GM12878 (cell line): ENCODE measurements around the gene TRIM58. TPM values are rescaled to one million over a fixed set of nuclear protein-coding genes. Genes with fewer than 3 reads are reported as not detected.

ENCODE experiments used
- ATAC-seq: fragments of 200-7000 bp; cut with Tn5 transposase; 3 replicates; pipeline ENCODE4 v1.9.1; 2020; ENCODE audit warnings: mild to moderate bottlenecking, moderate library complexity
- Bru-seq: library from RNA; stranded (reverse); fragments of 400-500 nt; gene quantifications from one replicate; lab custom pipeline; 2021; lab: Mats Ljungman, UMichigan
- BruChase-seq, 2 experiments: library from RNA; stranded (reverse); fragments of 400-500 nt; gene quantifications; one replicate each; lab custom pipeline; 2021; lab: Mats Ljungman, UMichigan
- BruUV-seq: library from RNA; stranded (reverse); fragments of 400-500 nt; replicated peaks from 2 replicates; lab custom pipeline; 2021; lab: Mats Ljungman, UMichigan
- CTCF ChIA-PET: fragments of 300-600 bp; sonication (Branson Sonifier 250); formaldehyde crosslinking; extraction: SDS; loops from one replicate; lab custom pipeline; 2021; ENCODE audit warnings: inconsistent platforms; lab: Yijun Ruan, JAX
- POLR2A ChIA-PET: fragments of 350-600 bp; formaldehyde crosslinking; extraction: SDS; loops from one replicate; lab custom pipeline; 2021; ENCODE audit warnings: inconsistent platforms; lab: Charles Lee
- RAD21 ChIA-PET: fragments of 300-600 bp; sonication (Branson Sonifier 250); formaldehyde crosslinking; loops from one replicate; lab custom pipeline; 2023; ENCODE audit warnings: antibody characterized with exemption; ENCODE audit not compliant: unreplicated experiment; lab: Charles Lee
- SMC1A ChIA-PET: fragments of 300-600 bp; sonication (Branson Sonifier 250); formaldehyde crosslinking; loops from one replicate; lab custom pipeline; 2023; ENCODE audit not compliant: unreplicated experiment, uncharacterized antibody; lab: Charles Lee
- DNase-seq: peaks from one replicate; pipeline ENCODE4 v3.0.0-alpha.2; 2011; ENCODE audit warnings: low read depth, low spot score
- FAIRE-seq: peaks from 3 replicates; lab custom pipeline; 2011; peaks lifted over from hg19 to GRCh38; lab: Jason Lieb, UNC
- H2AFZ ChIP-seq: 2 replicates; pipeline ENCODE4 v1.6.0; 2011; ENCODE audit warnings: low read depth, low read length, control low read depth; ENCODE audit not compliant: control insufficient read depth
- H3K27ac ChIP-seq: 2 replicates; pipeline ENCODE4 v1.5.1; 2011; ENCODE audit warnings: control low read depth; ENCODE audit not compliant: control insufficient read depth, insufficient read depth
- H3K27me3 ChIP-seq, 2 experiments: replicated peaks in 1 of 2; 2 replicates each; pipeline versions ENCODE4 v1.6.0 to v1.6.1; 2011; ENCODE audit warnings: low read length in 1 of 2; ENCODE audit not compliant: control insufficient read depth in 2 of 2, insufficient read depth in 2 of 2
- H3K36me3 ChIP-seq, 2 experiments: 2 replicates each; pipeline ENCODE4 v1.5.1; 2011; ENCODE audit warnings: low read length in 1 of 2; ENCODE audit not compliant: control insufficient read depth in 2 of 2, insufficient read depth in 2 of 2
- H3K4me1 ChIP-seq: 2 replicates; pipeline ENCODE4 v1.6.1; 2011; ENCODE audit warnings: mild to moderate bottlenecking, low read length, moderate library complexity, mixed read lengths; ENCODE audit not compliant: control insufficient read depth, insufficient read depth
- H3K4me2 ChIP-seq: 2 replicates; pipeline ENCODE4 v1.6.0; 2011; ENCODE audit warnings: control low read depth; ENCODE audit not compliant: control insufficient read depth, insufficient read depth
- H3K4me3 ChIP-seq: fragments of 200-600 bp; sonication (generic); 2 replicates; pipeline ENCODE4 v1.5.1; 2016
- H3K79me2 ChIP-seq: 2 replicates; pipeline ENCODE4 v1.6.0; 2011; ENCODE audit warnings: low read length; ENCODE audit not compliant: control insufficient read depth, insufficient read depth
- H3K9ac ChIP-seq: 2 replicates; pipeline ENCODE4 v1.8.0; 2011; ENCODE audit warnings: low read length, control low read depth, mixed read lengths; ENCODE audit not compliant: control insufficient read depth, insufficient read depth
- H3K9me3 ChIP-seq: replicated peaks from 3 replicates; pipeline ENCODE4 v1.5.1; 2011; ENCODE audit warnings: mild to moderate bottlenecking, low read length; ENCODE audit not compliant: control insufficient read depth, insufficient read depth
- H4K20me1 ChIP-seq: 2 replicates; pipeline ENCODE4 v1.6.0; 2011; ENCODE audit not compliant: control insufficient read depth, insufficient read depth
- BACH1 ChIP-seq: fragments of 450-650 bp; IDR thresholded peaks from 2 replicates; pipeline ENCODE4 v1.6.1; 2017; ENCODE audit warnings: mild to moderate bottlenecking, borderline replicate concordance
- BCLAF1 ChIP-seq: fragments of 450-650 bp; IDR thresholded peaks from 2 replicates; pipeline ENCODE4 v1.6.1; 2017; ENCODE audit warnings: antibody characterized with exemption, mild to moderate bottlenecking, moderate library complexity
- CBX5 ChIP-seq: sonication (generic); IDR thresholded peaks from 2 replicates; pipeline ENCODE4 v1.6.1; 2016; ENCODE audit warnings: low read depth, moderate library complexity, mild to moderate bottlenecking, inconsistent platforms
- EGR1 ChIP-seq, 2 experiments: IDR thresholded peaks; 1 replicate in 1 of 2; 2 replicates in 1 of 2; pipeline ENCODE4 v1.6.1; 2011 to 2012; ENCODE audit warnings: low read depth in 2 of 2, low read length in 2 of 2, borderline replicate concordance in 1 of 2, mild to moderate bottlenecking in 1 of 2, moderate library complexity in 1 of 2
- FOS ChIP-seq: IDR thresholded peaks from 3 replicates; pipeline ENCODE4 v1.6.1; 2011; ENCODE audit warnings: borderline replicate concordance; ENCODE audit not compliant: insufficient read length; ENCODE audit errors: extremely low read depth
- GATAD2B ChIP-seq: fragments of 450-650 bp; conservative IDR thresholded peaks from 2 replicates; pipeline ENCODE4 v1.6.1; 2017; ENCODE audit warnings: low read depth, mild to moderate bottlenecking, moderate library complexity
- JUND ChIP-seq: IDR thresholded peaks from 2 replicates; pipeline ENCODE4 v1.6.1; 2012; ENCODE audit warnings: low read depth, mild to moderate bottlenecking, low read length, improper control_type of control experiment, moderate library complexity
- KAT2A ChIP-seq: conservative IDR thresholded peaks from 2 replicates; pipeline ENCODE4 v1.6.1; 2011; ENCODE audit warnings: low read depth, low read length; ENCODE audit not compliant: control insufficient read depth
- RAD21 ChIP-seq: IDR thresholded peaks from 2 replicates; pipeline ENCODE4 v1.6.1; 2011; ENCODE audit warnings: mild to moderate bottlenecking, low read depth, low read length, moderate library complexity; ENCODE audit not compliant: insufficient read depth
- SMAD1 ChIP-seq: fragments of 450-650 bp; IDR thresholded peaks from 2 replicates; pipeline ENCODE4 v1.6.1; 2018; ENCODE audit warnings: mild to moderate bottlenecking, low read depth; ENCODE audit not compliant: partially characterized antibody
- SP1 ChIP-seq: IDR thresholded peaks from one replicate; pipeline ENCODE4 v1.6.1; 2011; ENCODE audit warnings: low read depth, low read length
- SREBF1 ChIP-seq: IDR thresholded peaks from 2 replicates; pipeline ENCODE4 v1.6.1; 2012; ENCODE audit warnings: mild to moderate bottlenecking, low read length
- STAT3 ChIP-seq: IDR thresholded peaks from 2 replicates; pipeline ENCODE4 v1.6.1; 2011; ENCODE audit warnings: low read depth, low read length, improper control_type of control experiment
- TCF3 ChIP-seq: IDR thresholded peaks from 2 replicates; pipeline ENCODE4 v1.6.1; 2012; ENCODE audit warnings: low read depth, mild to moderate bottlenecking, low read length, borderline replicate concordance; ENCODE audit not compliant: insufficient read depth
- WGBS: methylation state at CpG from one replicate; pipeline ENCODE4 v1.1.6; 2016; ENCODE audit warnings: low lambda C conversion rate; ENCODE audit not compliant: insufficient replicate concordance, insufficient coverage; ENCODE audit errors: missing lambda C conversion rate; 5-methylcytosine and 5-hydroxymethylcytosine counted together
- in situ Hi-C: fragments of 300-500 bp; cut with MboI; formaldehyde crosslinking; loops from 9 replicates; pipeline ENCODE4 v1.14.3; 2018; ENCODE audit warnings: mixed read lengths
- intact Hi-C: fragments of 100-400 bp; cut with micrococcal nuclease; formaldehyde crosslinking; loops from one replicate; pipeline ENCODE4 v1.14.2; 2022; ENCODE audit not compliant: unreplicated experiment
- long read RNA-seq, 2 experiments: library from polyadenylated mRNA; unstranded; transcript quantifications; one replicate each; pipeline ENCODE4 v2.0.0, GENCODE V29; 2019 to 2020
- polyA minus RNA-seq, 3 experiments: library from RNA; depleted of rRNA, polyadenylated mRNA; stranded (reverse); fragments of >200 nt; gene quantifications; 2 replicates each; pipeline ENCODE4 v1.2.3, GENCODE V29; 2011
- polyA plus RNA-seq, 11 experiments: library from polyadenylated mRNA; depleted of rRNA in 4 of 11; unstranded in 6 of 11; stranded (reverse) in 5 of 11; fragments of >200 nt; fragmentation: Nextera tagmentation in 4 of 11; fragmentation: Illumina TruSeq in 1 of 11; extraction: Ambion mirVana in 4 of 11; extraction: Trizol in 1 of 11; gene quantifications; 1 replicate in 1 of 11; 2 replicates in 10 of 11; pipeline versions ENCODE4 v1.2.1 to v1.2.3, GENCODE V29; 2011 to 2016; ENCODE audit warnings: inconsistent platforms in 2 of 11, missing spikeins in 2 of 11, low read depth in 1 of 11
- total RNA-seq, 4 experiments: library from RNA; depleted of rRNA in 3 of 4; stranded (reverse); fragments of >200 nt in 3 of 4; fragmentation: Illumina TruSeq in 1 of 4; extraction: Trizol in 1 of 4; gene quantifications; 2 replicates each; pipeline versions ENCODE4 v1.2.1 to v1.2.3, GENCODE V29; 2013 to 2021

The TRIM58 gene
- not detected in 2 replicates for total RNA-seq (2013; cell fraction: nucleolus; rRNA removed)
- total RNA-seq (2014; rRNA removed), result not detected in 2 replicates
- not detected in 2 replicates for total RNA-seq (2014; rRNA removed; fragmentation: Illumina TruSeq; extraction: Trizol)
- not detected in 2 replicates for total RNA-seq (2021)
- polyA plus RNA-seq (2011; ENCODE audit: low read depth), result not detected
- polyA plus RNA-seq (2011; rRNA removed), result not detected in 2 replicates
- polyA plus RNA-seq (2011; cell fraction: cytosol; rRNA removed), result not detected in 2 replicates
- polyA plus RNA-seq (2011; cell fraction: nucleus; rRNA removed), result not detected in 2 replicates
- not detected in 2 replicates for polyA plus RNA-seq (2012)
- polyA plus RNA-seq (2014; fragmentation: Illumina TruSeq; extraction: Trizol), result not detected in 2 replicates
- polyA plus RNA-seq (2014; fragmentation: Nextera tagmentation; extraction: Ambion mirVana), result not detected
- not detected in 2 replicates for polyA plus RNA-seq (2014; rRNA removed)
- polyA plus RNA-seq (2016; fragmentation: Nextera tagmentation; extraction: Ambion mirVana), result not detected
- polyA minus RNA-seq (2011; rRNA and poly(A)+ RNA removed), result not detected in 2 replicates
- polyA minus RNA-seq (2011; cell fraction: cytosol; rRNA and poly(A)+ RNA removed), result not detected in 2 replicates
- polyA minus RNA-seq (2011; cell fraction: nucleus; rRNA and poly(A)+ RNA removed), result not detected in 2 replicates
- not detected for Bru-seq, nascent RNA
- BruChase-seq, experiment 1, labeled RNA remaining after a 6-hour chase, result not detected
- percentile 8 among the genes with signal in this experiment for BruChase-seq, experiment 2, labeled RNA remaining after a 2-hour chase
- long read RNA-seq, experiment 1, result 0 reads
- long read RNA-seq, experiment 2, result 0 reads

- in situ Hi-C loops (no loop called here), intact Hi-C loops (no loop called here)
- no peaks in the 10 kb centered on the region for H3K36me3 ChIP-seq
- POLR2A ChIA-PET, result no interaction called here
- no peak within 1 kb of the TSS for H3K4me3 ChIP-seq
- WGBS, result 12% methylated on average over 56 of the region's 109 CpGs
- H2AFZ ChIP-seq, result no peak within 1 kb of the TSS
- no peaks in the 10 kb centered on the region for H4K20me1 ChIP-seq
- CTCF ChIA-PET, result no interaction called here
- SMC1A ChIA-PET, result no interaction called here
- ATAC-seq, result peak; percentile 47
- BruUV-seq, result no TSS peak
- RAD21 ChIA-PET, result no interaction called here
- no peak within 1 kb of the TSS for H3K27ac ChIP-seq
- H3K9me3 ChIP-seq, result no peaks in the 10 kb centered on the region
- H3K4me1 ChIP-seq, result no peaks in the 10 kb centered on the region
- no peaks in the 10 kb centered on the region for H3K79me2 ChIP-seq
- H3K4me2 ChIP-seq, result no peak within 1 kb of the TSS
- no peak within 1 kb of the TSS for H3K9ac ChIP-seq
- H3K27me3 ChIP-seq, result peaks cover 1 to 5% of the 10 kb centered on the region in 2 experiments; a peak in 3 of 4 replicates
- no peak for FAIRE-seq
- no peak for DNase-seq
- TF ChIP-seq SREBF1 (no peak), BACH1 (no peak), STAT3 (no peak), CBX5 (no peak), KAT2A (no peak), JUND (no peak), TCF3 (no peak), FOS (no peak), GATAD2B (no peak), EGR1 (IDR thresholded peaks at IDR 0.05; ENCODE audit: borderline replicate concordance in 1 of 2, low read depth in 2 of 2, low read length in 2 of 2) (no peak), RAD21 (no peak), SMAD1 (no peak), SP1 (no peak), BCLAF1 (no peak)
Observed at GRCh38 chr1:247857069-247857984, at the start of gene TRIM58. Gene TRIM58, plus strand, starts transcription at chr1:247857187. Its CDS starts 60 bp downstream, at chr1:247857247.
